CD4-positive, alpha-beta T cell (primary cell): ENCODE measurements around the gene PISD. TPM values are rescaled to one million over a fixed set of nuclear protein-coding genes. Genes with fewer than 3 reads are reported as not detected.
A peak's percentile ranks its signal among the peaks of the same experiment; 100 is the strongest.
"Not testable (repeated sequence)": the region's sequence is repeated elsewhere in the genome, so short reads cannot be mapped to it uniquely, and the experiment has no call there.

Experiments used
- ATAC-seq: fragments of 200-7000 bp; cut with Tn5 transposase; one replicate; pipeline ENCODE4 v1.10.0; 2022; ENCODE audit warnings: mild to moderate bottlenecking; ENCODE audit not compliant: poor library complexity
- CTCF ChIA-PET: fragments of 350-600 bp; sonication (Branson Sonifier 250); formaldehyde crosslinking; loops from one replicate; lab custom pipeline; 2021; ENCODE audit warnings: antibody characterized with exemption, inconsistent platforms; lab: Charles Lee
- POLR2A ChIA-PET: fragments of 350-600 bp; sonication (Branson Sonifier 250); formaldehyde crosslinking; loops from one replicate; lab custom pipeline; 2021; ENCODE audit warnings: antibody characterized with exemption, inconsistent platforms; lab: Charles Lee
- DNase-seq, 14 experiments: peaks; one replicate each; pipeline ENCODE4 v3.0.0-alpha.2; 2013 to 2020; ENCODE audit warnings: mixed read lengths in 2 of 14
- H3K27ac ChIP-seq, 2 donors: one replicate each; pipeline versions ENCODE4 v1.5.1 to v1.7.0; 2013; ENCODE audit warnings: low read length in 2 of 2, low read depth in 1 of 2, mild to moderate bottlenecking in 1 of 2
- H3K27me3 ChIP-seq, 2 experiments: 1 replicate in 1 of 2; 2 replicates in 1 of 2; pipeline versions ENCODE4 v1.6.1 to v1.7.0; 2013; ENCODE audit warnings: low read length in 2 of 2, control low read depth in 1 of 2, mild to moderate bottlenecking in 1 of 2, moderate library complexity in 1 of 2; ENCODE audit not compliant: insufficient read depth in 2 of 2, control insufficient read depth in 1 of 2
- H3K36me3 ChIP-seq: one replicate; pipeline ENCODE4 v1.6.1; 2013; ENCODE audit warnings: low read length, control low read depth; ENCODE audit not compliant: insufficient read depth
- H3K4me1 ChIP-seq: one replicate; pipeline ENCODE4 v1.6.1; 2013; ENCODE audit warnings: low read length, control low read depth; ENCODE audit not compliant: insufficient read depth
- H3K4me3 ChIP-seq: one replicate; pipeline ENCODE4 v1.5.1; 2013; ENCODE audit warnings: mild to moderate bottlenecking, low read length, moderate library complexity
- H3K9me3 ChIP-seq, 2 experiments: 1 replicate in 1 of 2; 2 replicates in 1 of 2; pipeline versions ENCODE4 v1.6.1 to v1.7.0; 2013; ENCODE audit warnings: low read length in 2 of 2, mild to moderate bottlenecking in 2 of 2, control low read depth in 1 of 2, moderate library complexity in 1 of 2; ENCODE audit not compliant: control insufficient read depth in 1 of 2, insufficient read depth in 1 of 2
- H3K27ac Mint-ChIP-seq: one replicate; pipeline ENCODE4 v1.8.0; 2020; ENCODE audit warnings: mixed read lengths
- H3K27me3 Mint-ChIP-seq: one replicate; pipeline ENCODE4 v1.8.0; 2021; ENCODE audit warnings: mixed read lengths
- H3K36me3 Mint-ChIP-seq: one replicate; pipeline ENCODE4 v1.8.0; 2021; ENCODE audit warnings: low read depth, mixed read lengths
- H3K4me1 Mint-ChIP-seq: one replicate; pipeline ENCODE4 v1.8.0; 2021; ENCODE audit warnings: low read depth, mixed read lengths
- H3K4me3 Mint-ChIP-seq: one replicate; pipeline ENCODE4 v1.8.0; 2020; ENCODE audit warnings: mild to moderate bottlenecking, mixed read lengths
- H3K9me3 Mint-ChIP-seq: one replicate; pipeline ENCODE4 v1.8.0; 2020; ENCODE audit warnings: mixed read lengths
- CTCF ChIP-seq: fragments of 200-600 bp; IDR thresholded peaks from one replicate; pipeline ENCODE4 v1.8.0; 2022; ENCODE audit warnings: antibody characterized with exemption, mild to moderate bottlenecking
- intact Hi-C, 2 experiments: fragments of 100-400 bp; cut with DNase I in 1 of 2; cut with micrococcal nuclease in 1 of 2; formaldehyde crosslinking; loops; one replicate each; pipeline versions ENCODE4 v1.15.1 to v1.9.0; 2023 to 2025; cut with DNase I, micrococcal nuclease
- polyA plus RNA-seq, 2 donors: library from polyadenylated mRNA; unstranded; fragments of 120-200 nt; gene quantifications; one replicate each; pipeline ENCODE4 v1.2.1, GENCODE V29; 2013
- total RNA-seq, 174 experiments: library from RNA in 2 of 174; stranded (reverse) in 2 of 174; gene quantifications; one replicate each; pipeline ENCODE4 v1.2.3 and lab custom pipeline; 2021 to 2026

Gene PISD
- total RNA-seq = 10 to 100 TPM; 23.4 to 25.3 TPM
- 18.4 TPM for polyA plus RNA-seq (2013, experiment 1 of 2)
- polyA plus RNA-seq (2013, experiment 2 of 2) = 21.5 TPM
- 24.0 to 97.1 (median 47.2) reads per million in 172 experiments for total RNA-seq (lab: John Stamatoyannopoulos, UW)

- peaks cover 4% of the 10 kb centered on the region for H3K36me3 ChIP-seq
- ChIA-PET POLR2A (interaction anchor here (0.6 to 2.6 kb wide), 24 partner anchors 8 to 561 kb away, joined by 3 to 75 read pairs (median 4); partner anchors contain the start of genes DEPDC5, PATZ1, PIK3IP1 and SFI1), CTCF (interaction anchor here (0.6 to 2.5 kb wide), 5 partner anchors 15 to 308 kb away, joined by 3 to 7 read pairs (median 3); partner anchors contain the start of gene PRR14L)
- no peaks in the 10 kb centered on the region for H3K27me3 ChIP-seq
- H3K27ac ChIP-seq = peak within 1 kb of the TSS; percentile 62 to 70
- no peaks in the 10 kb centered on the region for H3K27me3 Mint-ChIP-seq
- DNase-seq = peak; percentile 92 to 99 (median 96)
- peak within 1 kb of the TSS; percentile 95 for H3K4me3 ChIP-seq
- no peaks in the 10 kb centered on the region for H3K9me3 ChIP-seq
- H3K36me3 Mint-ChIP-seq = peaks cover 24% of the 10 kb centered on the region
- intact Hi-C loops = loop anchor here (1.0 to 10.0 kb wide), 7 partner anchors 14 to 813 kb away; partner anchors contain the start of genes FBXO7 (in 2 of the 2), RFPL2 (in 1 of the 2) and RTCB (in 1 of the 2)
- TF ChIP-seq CTCF = no peak
- peak; percentile 90 for ATAC-seq
- H3K4me1 ChIP-seq = peaks cover 29% of the 10 kb centered on the region
- peak within 1 kb of the TSS; percentile 99 for H3K4me3 Mint-ChIP-seq
- peaks cover 38% of the 10 kb centered on the region for H3K4me1 Mint-ChIP-seq
- H3K9me3 Mint-ChIP-seq = no peaks in the 10 kb centered on the region
- peak within 1 kb of the TSS; percentile 98 for H3K27ac Mint-ChIP-seq
Observed at GRCh38 chr22:31661851-31662667, at the start of gene PISD. Gene PISD, minus strand, starts transcription at chr22:31662215. Its CDS starts 7 bp downstream, at chr22:31662208.

- H3K4me3 Mint-ChIP-seq, H3K27ac ChIP-seq, intact Hi-C loops, POLR2A ChIA-PET, H3K27me3 Mint-ChIP-seq, ATAC-seq, H3K9me3 Mint-ChIP-seq, H3K4me3 ChIP-seq, H3K9me3 ChIP-seq, H3K27me3 ChIP-seq, DNase-seq, H3K27ac Mint-ChIP-seq, H3K4me1 Mint-ChIP-seq, H3K4me1 ChIP-seq: not testable (repeated sequence)
- peaks cover 50% of the 10 kb centered on the region for H3K36me3 Mint-ChIP-seq
- CTCF ChIA-PET = interaction anchor here (2.1 kb wide), 1 partner anchor 23 kb away, joined by 5 read pairs; no protein-coding TSS in a partner anchor
- H3K36me3 ChIP-seq = peaks cover 61% of the 10 kb centered on the region
Observed at GRCh38 chr22:31711226-31711625, 49.2 kb upstream of the PISD start.

GRCh38 chr22:31707519-31707918 lies 45.5 kb upstream of the PISD start:
- POLR2A ChIA-PET = interaction anchor here (0.7 kb wide), 1 partner anchor 506 kb away, joined by 6 read pairs; no protein-coding TSS in a partner anchor
- CTCF ChIA-PET = no interaction called here
- no peak overlapping the region for H3K27ac ChIP-seq
- no peak for TF ChIP-seq CTCF
- ATAC-seq (no peak), DNase-seq (no peak)
- no peaks in the 10 kb centered on the region for H3K4me1 ChIP-seq
- no peaks in the 10 kb centered on the region for H3K27me3 ChIP-seq
- intact Hi-C loops = no loop called here
- peaks cover 44% of the 10 kb centered on the region for H3K36me3 ChIP-seq
- Mint-ChIP-seq H3K36me3 (peaks cover 35% of the 10 kb centered on the region), H3K4me3 (no peak overlapping the region), H3K27me3 (no peaks in the 10 kb centered on the region), H3K4me1 (no peaks in the 10 kb centered on the region), H3K27ac (no peak overlapping the region), H3K9me3 (no peaks in the 10 kb centered on the region)
- no peaks in the 10 kb centered on the region for H3K9me3 ChIP-seq
- H3K4me3 ChIP-seq = no peak overlapping the region
